ENCODE measurements around the gene KDM4F.

- no peak for TF ChIP-seq CTCF (IDR thresholded peaks at IDR 0.05)
- no peak for TF ChIP-seq POLR2A (IDR thresholded peaks at IDR 0.05)
These were observed 31.8 kb downstream of the KDM4F start for GRCh38 chr11:95081010-95081409.
